ENCODE data around the gene CD70. TPM values are rescaled to one million over a fixed set of nuclear protein-coding genes. Genes with fewer than 3 reads are reported as not detected.

CD70 gene
- 1.8 TPM for total RNA-seq

GRCh38 chr19:6590827-6591319, at the start of gene CD70:
Gene CD70 (minus strand): TSS chr19:6591150. CDS start chr19:6591002, 148 bp downstream.

Other genes with a start within 250 kb of the CD70 start
- gene CLPP, start 229.6 kb downstream of the CD70 start, total RNA-seq = 33.7 TPM
- 57.5 TPM for gene ALKBH7, start 218.4 kb downstream of the CD70 start, total RNA-seq
- gene PSPN, start 215.2 kb downstream of the CD70 start, total RNA-seq = 2.4 TPM
- gene GTF2F1, start 198.0 kb downstream of the CD70 start, total RNA-seq = 47.6 TPM
- 167 TPM for gene KHSRP, start 166.3 kb downstream of the CD70 start, total RNA-seq
- not detected for gene SLC25A41, start 157.4 kb downstream of the CD70 start, total RNA-seq
- 82.0 TPM for gene SLC25A23, start 131.4 kb downstream of the CD70 start, total RNA-seq
- 5.9 TPM for gene CRB3, start 126.9 kb downstream of the CD70 start, total RNA-seq
- gene DENND1C, start 109.4 kb downstream of the CD70 start, total RNA-seq = 0.49 TPM
- 51.8 TPM for gene TUBB4A, start 88.8 kb downstream of the CD70 start, total RNA-seq
- 0.44 TPM for gene TNFSF9, start 60.1 kb downstream of the CD70 start, total RNA-seq
- gene TNFSF14, start 79.0 kb upstream of the CD70 start, total RNA-seq = 0.33 TPM
- gene C3, start 129.5 kb upstream of the CD70 start, total RNA-seq = 104 TPM
- 37.9 TPM for gene GPR108, start 146.4 kb upstream of the CD70 start, total RNA-seq
- gene TRIP10, start 148.5 kb upstream of the CD70 start, total RNA-seq = 44.9 TPM
- gene SH2D3A, start 176.3 kb upstream of the CD70 start, total RNA-seq = 1.5 TPM
- 4.9 TPM for gene VAV1, start 181.6 kb upstream of the CD70 start, total RNA-seq

Measured in camera-type eye (tissue), 1 donor.